Trophoblast cell (in vitro differentiated cells and primary cell): ENCODE data around the gene HS3ST2.

Experiments
- DNase-seq, 2 donors: peaks; one replicate each; pipeline ENCODE4 v3.0.0-alpha.2; 2016
- H2AFZ ChIP-seq: 2 replicates; pipeline ENCODE4 v1.6.1; 2013; ENCODE audit warnings: low read length, moderate library complexity, mild to moderate bottlenecking; ENCODE audit not compliant: insufficient read depth, poor library complexity
- H2AK5ac ChIP-seq: 2 replicates; pipeline ENCODE4 v1.6.1; 2013; ENCODE audit warnings: mild to moderate bottlenecking, low read length
- H2BK120ac ChIP-seq: 2 replicates; pipeline ENCODE4 v1.6.1; 2013; ENCODE audit warnings: low read length, mild to moderate bottlenecking, moderate library complexity; ENCODE audit not compliant: insufficient read depth, poor library complexity
- H2BK12ac ChIP-seq: 2 replicates; pipeline ENCODE4 v1.6.1; 2013; ENCODE audit warnings: mild to moderate bottlenecking, low read length, moderate library complexity
- H2BK5ac ChIP-seq: 2 replicates; pipeline ENCODE4 v1.6.1; 2013; ENCODE audit warnings: low read length, low read depth, moderate library complexity, mild to moderate bottlenecking; ENCODE audit not compliant: poor library complexity
- H3K14ac ChIP-seq: 2 replicates; pipeline ENCODE4 v1.6.1; 2013; ENCODE audit warnings: mild to moderate bottlenecking, low read length
- H3K18ac ChIP-seq: 2 replicates; pipeline ENCODE4 v1.6.1; 2013; ENCODE audit warnings: mild to moderate bottlenecking, low read length
- H3K23ac ChIP-seq: 2 replicates; pipeline ENCODE4 v1.6.1; 2013; ENCODE audit warnings: low read length
- H3K27ac ChIP-seq: 2 replicates; pipeline ENCODE4 v1.5.1; 2013; ENCODE audit warnings: low read depth, mild to moderate bottlenecking, inconsistent platforms, low read length, moderate library complexity
- H3K27me3 ChIP-seq: 2 replicates; pipeline ENCODE4 v1.6.1; 2013; ENCODE audit warnings: inconsistent platforms, mild to moderate bottlenecking, low read length, moderate library complexity; ENCODE audit not compliant: insufficient read depth
- H3K36me3 ChIP-seq, 2 experiments: 1 replicate in 1 of 2; 2 replicates in 1 of 2; pipeline ENCODE4 v1.6.1; 2013; ENCODE audit warnings: low read length in 2 of 2, mild to moderate bottlenecking in 2 of 2, moderate library complexity in 1 of 2; ENCODE audit not compliant: insufficient read depth in 2 of 2, control insufficient read depth in 1 of 2
- H3K4ac ChIP-seq: 2 replicates; pipeline ENCODE4 v1.6.1; 2013; ENCODE audit warnings: low read depth, mild to moderate bottlenecking, low read length, moderate library complexity
- H3K4me1 ChIP-seq, 2 experiments: 1 replicate in 1 of 2; 2 replicates in 1 of 2; pipeline ENCODE4 v1.6.1; 2013; ENCODE audit warnings: low read length in 2 of 2, mild to moderate bottlenecking in 2 of 2, moderate library complexity in 1 of 2; ENCODE audit not compliant: insufficient read depth in 2 of 2, control insufficient read depth in 1 of 2
- H3K4me2 ChIP-seq: 2 replicates; pipeline ENCODE4 v1.6.1; 2013; ENCODE audit warnings: inconsistent platforms, mild to moderate bottlenecking, low read length, moderate library complexity
- H3K4me3 ChIP-seq: 2 replicates; pipeline ENCODE4 v1.5.1; 2013; ENCODE audit warnings: mild to moderate bottlenecking, low read depth, low read length, inconsistent platforms
- H3K79me1 ChIP-seq: one replicate; pipeline ENCODE4 v1.6.1; 2013; ENCODE audit warnings: low read length
- H3K79me2 ChIP-seq: 2 replicates; pipeline ENCODE4 v1.6.1; 2013; ENCODE audit warnings: low read length, mild to moderate bottlenecking; ENCODE audit not compliant: control insufficient read depth, insufficient read depth, poor library complexity
- H3K9ac ChIP-seq: 2 replicates; pipeline ENCODE4 v1.6.1; 2013; ENCODE audit warnings: mild to moderate bottlenecking, low read length
- H3K9me3 ChIP-seq: 2 replicates; pipeline ENCODE4 v1.6.1; 2013; ENCODE audit warnings: low read depth, mild to moderate bottlenecking, control low read depth, inconsistent platforms, low read length; ENCODE audit not compliant: insufficient read depth
- H4K12ac ChIP-seq: 2 replicates; pipeline ENCODE4 v1.6.1; 2013; ENCODE audit warnings: low read depth, mild to moderate bottlenecking, low read length, moderate library complexity
- H4K8ac ChIP-seq: 2 replicates; pipeline ENCODE4 v1.6.1; 2013; ENCODE audit warnings: low read depth, mild to moderate bottlenecking, low read length, moderate library complexity
- H4K91ac ChIP-seq: one replicate; pipeline ENCODE4 v1.6.1; 2013; ENCODE audit warnings: low read depth, mild to moderate bottlenecking, low read length, moderate library complexity
- WGBS: extraction: QIAGEN DNeasy Blood & Tissue Kit; methylation state at CpG from one replicate; pipeline ENCODE4 v1.1.7; 2013; ENCODE audit warnings: missing lambda C conversion rate; ENCODE audit not compliant: insufficient read length, insufficient coverage; ENCODE audit errors: extremely low coverage; 5-methylcytosine and 5-hydroxymethylcytosine counted together

The HS3ST2 gene

DNA sequence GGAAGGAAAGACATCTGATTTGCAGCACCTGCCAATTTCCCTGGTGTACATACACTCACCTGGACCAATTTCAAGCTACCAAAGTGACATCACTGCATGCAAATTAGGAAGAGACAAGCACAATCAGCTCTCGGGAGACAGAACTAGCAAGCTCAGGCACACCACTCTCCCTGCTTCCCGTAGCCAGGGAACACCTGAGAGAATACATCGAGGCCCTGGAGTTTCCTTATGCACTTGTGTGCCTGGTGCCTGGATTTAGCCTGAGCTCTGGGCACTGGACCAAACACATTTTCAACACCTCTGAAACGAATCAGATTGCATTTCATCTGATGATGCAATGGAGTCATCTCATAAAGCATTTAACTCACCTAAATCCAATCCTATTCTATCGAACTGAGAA, 110.5 kb downstream of the HS3ST2 start:
- H3K79me1 ChIP-seq, result no peaks in the 10 kb centered on the region
- no peaks in the 10 kb centered on the region for H3K27me3 ChIP-seq
- H3K9ac ChIP-seq, result no peak overlapping the region
- H3K14ac ChIP-seq, result no peak overlapping the region
- H3K79me2 ChIP-seq, result no peaks in the 10 kb centered on the region
- no peak overlapping the region for H2BK5ac ChIP-seq
- no peak overlapping the region for H3K4ac ChIP-seq
- H3K4me3 ChIP-seq, result no peak overlapping the region
- WGBS, result no CpG with 5 or more reads among the region's 5 CpGs
- no peak overlapping the region for H2AK5ac ChIP-seq
- DNase-seq, result no peak
- no peaks in the 10 kb centered on the region for H3K36me3 ChIP-seq
- no peaks in the 10 kb centered on the region for H3K4me1 ChIP-seq
- no peak overlapping the region for H4K12ac ChIP-seq
- peaks cover 2% of the 10 kb centered on the region for H3K9me3 ChIP-seq
- H4K8ac ChIP-seq, result no peak overlapping the region
- no peak overlapping the region for H3K27ac ChIP-seq
- no peak overlapping the region for H2BK12ac ChIP-seq
- no peak overlapping the region for H3K23ac ChIP-seq
- no peak overlapping the region for H3K4me2 ChIP-seq
- no peak overlapping the region for H2AFZ ChIP-seq
- H3K18ac ChIP-seq, result no peak overlapping the region
- no peak overlapping the region for H4K91ac ChIP-seq
- no peak overlapping the region for H2BK120ac ChIP-seq

DNA sequence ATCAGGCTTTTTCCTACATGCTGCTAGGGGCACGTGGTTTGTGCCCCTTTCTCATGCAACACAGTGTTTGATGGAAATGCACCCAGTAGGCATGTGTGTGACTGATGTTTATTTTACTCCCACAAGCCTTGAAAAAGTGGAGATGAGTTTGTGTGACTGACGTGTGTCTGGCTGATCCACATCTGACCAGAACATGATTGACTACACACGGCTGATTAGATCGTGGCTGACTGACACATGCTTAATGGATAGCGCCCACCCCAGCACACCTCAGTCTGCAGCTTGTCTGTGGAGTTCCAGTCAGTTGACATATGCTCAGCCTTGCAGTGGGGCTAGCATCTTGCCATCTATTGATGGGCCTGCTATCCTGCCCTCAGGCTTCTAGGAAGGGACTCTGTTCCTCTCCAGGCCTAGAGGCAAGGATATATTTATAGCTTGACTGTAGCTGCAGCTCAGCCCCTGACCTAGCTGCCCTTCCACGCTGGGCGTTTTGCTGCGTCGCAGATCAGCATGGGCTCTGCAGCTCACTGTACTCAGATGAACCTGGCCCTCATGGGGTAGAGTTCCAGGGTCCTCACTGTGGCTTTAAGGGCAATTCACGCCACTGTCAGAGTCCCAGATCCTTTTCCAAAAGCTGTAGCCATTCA, 112.3 kb downstream of the HS3ST2 start:
- no peaks in the 10 kb centered on the region for H3K36me3 ChIP-seq
- no peaks in the 10 kb centered on the region for H3K79me1 ChIP-seq
- H3K4me3 ChIP-seq, result no peak overlapping the region
- H3K18ac ChIP-seq, result no peak overlapping the region
- no peaks in the 10 kb centered on the region for H3K79me2 ChIP-seq
- H3K4ac ChIP-seq, result no peak overlapping the region
- no peak overlapping the region for H2BK120ac ChIP-seq
- H2BK5ac ChIP-seq, result no peak overlapping the region
- no peak overlapping the region for H3K27ac ChIP-seq
- WGBS, result no CpG with 5 or more reads among the region's 10 CpGs
- H4K12ac ChIP-seq, result no peak overlapping the region
- no peak for DNase-seq
- no peak overlapping the region for H3K4me2 ChIP-seq
- H4K91ac ChIP-seq, result no peak overlapping the region
- no peaks in the 10 kb centered on the region for H3K4me1 ChIP-seq
- H3K23ac ChIP-seq, result no peak overlapping the region
- H3K14ac ChIP-seq, result no peak overlapping the region
- no peak overlapping the region for H2BK12ac ChIP-seq
- H3K9ac ChIP-seq, result no peak overlapping the region
- H3K9me3 ChIP-seq, result no peaks in the 10 kb centered on the region
- no peak overlapping the region for H2AK5ac ChIP-seq
- no peak overlapping the region for H4K8ac ChIP-seq
- no peak overlapping the region for H2AFZ ChIP-seq
- no peaks in the 10 kb centered on the region for H3K27me3 ChIP-seq

DNA sequence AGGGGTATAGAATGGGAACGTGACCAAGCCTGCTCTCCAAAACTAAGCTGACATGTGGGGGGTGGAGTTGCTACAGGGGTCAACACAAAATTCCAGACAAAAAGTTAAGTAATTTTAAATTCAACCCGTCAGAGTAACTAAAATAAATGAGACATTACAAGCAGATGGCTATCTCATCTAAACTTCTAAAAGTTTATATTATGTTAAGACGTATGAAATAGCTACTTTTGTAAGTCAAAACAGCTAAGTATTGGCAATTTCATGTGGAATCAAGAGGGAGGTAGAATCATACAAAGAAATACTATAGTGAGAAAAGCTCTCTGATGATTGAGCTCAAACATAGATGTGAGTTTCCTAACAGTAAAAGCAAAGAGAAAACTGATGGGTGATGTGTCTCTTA, 113.3 kb downstream of the HS3ST2 start:
- no peak overlapping the region for H3K18ac ChIP-seq
- H3K27ac ChIP-seq, result no peak overlapping the region
- no peak overlapping the region for H4K91ac ChIP-seq
- H2BK5ac ChIP-seq, result no peak overlapping the region
- no peak overlapping the region for H3K9ac ChIP-seq
- no peaks in the 10 kb centered on the region for H3K79me2 ChIP-seq
- no peak overlapping the region for H2AFZ ChIP-seq
- H3K9me3 ChIP-seq, result no peaks in the 10 kb centered on the region
- H3K4me3 ChIP-seq, result no peak overlapping the region
- no peak overlapping the region for H3K23ac ChIP-seq
- no peak overlapping the region for H2BK12ac ChIP-seq
- H3K4me2 ChIP-seq, result no peak overlapping the region
- H3K27me3 ChIP-seq, result no peaks in the 10 kb centered on the region
- DNase-seq, result no peak
- no peak overlapping the region for H4K8ac ChIP-seq
- H3K36me3 ChIP-seq, result no peaks in the 10 kb centered on the region
- H3K79me1 ChIP-seq, result no peaks in the 10 kb centered on the region
- WGBS, result no CpG with 5 or more reads among the region's 3 CpGs
- no peak overlapping the region for H2BK120ac ChIP-seq
- H3K14ac ChIP-seq, result no peak overlapping the region
- H3K4me1 ChIP-seq, result no peaks in the 10 kb centered on the region
- no peak overlapping the region for H4K12ac ChIP-seq
- H3K4ac ChIP-seq, result no peak overlapping the region
- no peak overlapping the region for H2AK5ac ChIP-seq

DNA sequence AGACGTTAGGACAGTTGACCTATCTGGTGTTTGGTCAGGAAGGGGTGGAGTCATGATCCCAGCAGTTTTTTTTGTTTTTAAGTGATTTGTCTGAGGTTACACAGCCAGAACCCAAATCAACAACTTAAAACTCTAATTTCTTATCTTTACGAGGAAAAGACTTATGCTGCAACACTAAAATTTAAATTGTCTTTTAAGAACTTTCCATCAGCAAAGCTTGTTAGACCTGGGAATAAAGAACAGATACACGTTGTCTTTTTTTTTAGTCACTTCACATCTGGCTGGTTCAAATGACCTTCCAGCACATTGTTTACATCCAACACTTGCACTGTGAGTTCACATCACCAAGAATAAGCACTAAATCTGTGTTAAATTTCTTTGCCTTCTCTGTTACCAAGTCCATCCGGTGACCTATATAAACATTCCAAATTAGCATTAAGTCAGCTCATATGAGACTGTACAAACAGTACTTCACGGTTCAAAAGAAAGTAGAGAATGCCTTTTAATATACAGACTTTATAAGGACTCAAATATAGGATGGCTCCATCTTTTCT, 115.0 kb downstream of the HS3ST2 start:
- H3K79me2 ChIP-seq, result no peaks in the 10 kb centered on the region
- no peak overlapping the region for H2BK120ac ChIP-seq
- no peaks in the 10 kb centered on the region for H3K27me3 ChIP-seq
- H3K9ac ChIP-seq, result no peak overlapping the region
- no peaks in the 10 kb centered on the region for H3K36me3 ChIP-seq
- H3K4ac ChIP-seq, result no peak overlapping the region
- no peaks in the 10 kb centered on the region for H3K9me3 ChIP-seq
- no peak for DNase-seq
- no peak overlapping the region for H3K14ac ChIP-seq
- H3K18ac ChIP-seq, result no peak overlapping the region
- H2BK5ac ChIP-seq, result no peak overlapping the region
- H2AFZ ChIP-seq, result no peak overlapping the region
- no peak overlapping the region for H3K27ac ChIP-seq
- no peak overlapping the region for H2AK5ac ChIP-seq
- H3K23ac ChIP-seq, result no peak overlapping the region
- H4K12ac ChIP-seq, result no peak overlapping the region
- WGBS, result no CpG with 5 or more reads among the region's 5 CpGs
- no peak overlapping the region for H4K8ac ChIP-seq
- H3K4me3 ChIP-seq, result no peak overlapping the region
- no peak overlapping the region for H2BK12ac ChIP-seq
- no peaks in the 10 kb centered on the region for H3K79me1 ChIP-seq
- no peak overlapping the region for H4K91ac ChIP-seq
- no peak overlapping the region for H3K4me2 ChIP-seq
- H3K4me1 ChIP-seq, result no peaks in the 10 kb centered on the region
